MCF 10A (cell line): ENCODE data around the gene KIAA2012. TPM values are rescaled to one million over a fixed set of nuclear protein-coding genes. Genes with fewer than 3 reads are reported as not detected.

ENCODE experiments used
- Bru-seq: library from RNA; stranded (reverse); fragments of 400-500 nt; gene quantifications from one replicate; lab custom pipeline; 2021; lab: Mats Ljungman, UMichigan
- BruChase-seq, 2 experiments: library from RNA; stranded (reverse); fragments of 400-500 nt; gene quantifications; one replicate each; lab custom pipeline; 2021; lab: Mats Ljungman, UMichigan
- BruUV-seq: library from RNA; stranded (reverse); fragments of 400-500 nt; replicated peaks from 2 replicates; lab custom pipeline; 2021; lab: Mats Ljungman, UMichigan
- CTCF ChIA-PET: fragments of 300-600 bp; sonication (Branson Sonifier 250); formaldehyde crosslinking; extraction: SDS; loops from one replicate; lab custom pipeline; 2021; ENCODE audit warnings: antibody characterized with exemption, inconsistent platforms; lab: Yijun Ruan, JAX
- POLR2A ChIA-PET: fragments of 300-600, 350-650 bp; sonication (Branson Sonifier 250); formaldehyde crosslinking; extraction: SDS; loops from one replicate; lab custom pipeline; 2020; ENCODE audit warnings: antibody characterized with exemption, inconsistent platforms; lab: Yijun Ruan, JAX
- DNase-seq: peaks from one replicate; pipeline ENCODE4 v3.0.0-alpha.2; 2018; ENCODE audit not compliant: unreplicated experiment
- H3K27ac Mint-ChIP-seq: one replicate; pipeline ENCODE4 v1.8.0; 2022; ENCODE audit warnings: mild to moderate bottlenecking, low read depth, mixed read lengths; ENCODE audit not compliant: unreplicated experiment
- H3K27me3 Mint-ChIP-seq: one replicate; pipeline ENCODE4 v1.8.0; 2022; ENCODE audit warnings: mixed read lengths; ENCODE audit not compliant: insufficient read depth, unreplicated experiment
- H3K36me3 Mint-ChIP-seq: one replicate; pipeline ENCODE4 v1.8.0; 2022; ENCODE audit warnings: mild to moderate bottlenecking, moderate library complexity, mixed read lengths; ENCODE audit not compliant: insufficient read depth, unreplicated experiment
- H3K4me1 Mint-ChIP-seq: one replicate; pipeline ENCODE4 v1.8.0; 2022; ENCODE audit warnings: mixed read lengths; ENCODE audit not compliant: insufficient read depth, unreplicated experiment
- H3K4me3 Mint-ChIP-seq: one replicate; pipeline ENCODE4 v1.8.0; 2022; ENCODE audit warnings: mild to moderate bottlenecking, moderate library complexity, mixed read lengths; ENCODE audit not compliant: unreplicated experiment
- H3K9me3 Mint-ChIP-seq: one replicate; pipeline ENCODE4 v1.8.0; 2022; ENCODE audit warnings: mixed read lengths; ENCODE audit not compliant: unreplicated experiment
- intact Hi-C: fragments of 100-400 bp; cut with micrococcal nuclease; formaldehyde crosslinking; loops from 2 replicates; pipeline ENCODE4 v1.14.1; 2022
- long read RNA-seq: library from polyadenylated mRNA; stranded (forward); transcript quantifications from one replicate; pipeline ENCODE4 v2.0.0, GENCODE V29; 2022
- total RNA-seq: library from RNA; stranded (reverse); gene quantifications from 2 replicates; pipeline ENCODE4 v1.2.3, GENCODE V29; 2022
- TF ChIP-seq, protein P1 (sequence below): fragments of 200-600 bp; IDR thresholded peaks from one replicate; pipeline ENCODE4 v1.8.0; 2022; ENCODE audit warnings: antibody characterized with exemption, mild to moderate bottlenecking; ENCODE audit not compliant: unreplicated experiment

KIAA2012 gene
- total RNA-seq (not detected in 2 replicates), Bru-seq, nascent RNA (not detected), BruChase-seq, experiment 1, labeled RNA remaining after a 6-hour chase (not detected), BruChase-seq, experiment 2, labeled RNA remaining after a 2-hour chase (not detected)
- long read RNA-seq = 0 reads

DNA sequence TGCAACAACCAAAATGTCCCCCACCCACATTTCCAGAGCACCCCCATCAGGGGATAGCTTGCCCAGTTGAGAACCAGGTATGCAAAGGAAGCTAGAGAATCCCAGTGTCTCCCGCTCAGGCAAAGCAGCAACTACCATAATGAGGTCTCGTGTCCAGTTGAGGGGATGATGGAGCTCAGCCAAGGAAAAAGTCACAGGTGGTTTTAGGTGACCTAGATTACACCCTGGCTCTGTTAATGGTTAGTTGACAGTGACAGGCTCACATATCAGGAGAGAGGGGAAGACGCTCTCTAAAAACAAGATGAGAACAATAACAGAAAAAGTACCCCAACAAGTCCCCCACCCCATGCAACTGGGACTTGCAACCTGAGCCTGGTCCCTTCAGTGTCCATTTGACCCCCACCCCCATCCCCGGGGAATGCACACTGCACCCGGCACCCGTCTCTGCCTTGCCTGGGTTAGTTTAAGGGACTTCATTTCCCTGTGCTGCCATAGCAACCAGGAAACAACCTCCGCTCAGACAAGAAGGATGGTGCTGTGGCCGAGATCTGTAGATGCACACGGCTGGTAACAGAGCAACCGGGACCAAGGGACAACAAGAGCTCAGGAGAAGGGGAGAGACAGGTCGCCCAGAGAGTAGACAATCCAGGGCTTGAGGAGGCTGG, at the start of gene KIAA2012:
KIAA2012 (plus strand) TSS at position 519 of the 665 bp plus-strand sequence. CDS start 373 bp downstream, outside the sequence.
- CTCF ChIA-PET = interaction anchor here (0.8 kb wide), 1 partner anchor 722 kb away, joined by 3 read pairs; no protein-coding TSS in a partner anchor
- no peaks in the 10 kb centered on the region for H3K9me3 Mint-ChIP-seq
- H3K27me3 Mint-ChIP-seq = no peaks in the 10 kb centered on the region
- no peak within 1 kb of the TSS for H3K4me3 Mint-ChIP-seq
- TF ChIP-seq, protein P1, sequence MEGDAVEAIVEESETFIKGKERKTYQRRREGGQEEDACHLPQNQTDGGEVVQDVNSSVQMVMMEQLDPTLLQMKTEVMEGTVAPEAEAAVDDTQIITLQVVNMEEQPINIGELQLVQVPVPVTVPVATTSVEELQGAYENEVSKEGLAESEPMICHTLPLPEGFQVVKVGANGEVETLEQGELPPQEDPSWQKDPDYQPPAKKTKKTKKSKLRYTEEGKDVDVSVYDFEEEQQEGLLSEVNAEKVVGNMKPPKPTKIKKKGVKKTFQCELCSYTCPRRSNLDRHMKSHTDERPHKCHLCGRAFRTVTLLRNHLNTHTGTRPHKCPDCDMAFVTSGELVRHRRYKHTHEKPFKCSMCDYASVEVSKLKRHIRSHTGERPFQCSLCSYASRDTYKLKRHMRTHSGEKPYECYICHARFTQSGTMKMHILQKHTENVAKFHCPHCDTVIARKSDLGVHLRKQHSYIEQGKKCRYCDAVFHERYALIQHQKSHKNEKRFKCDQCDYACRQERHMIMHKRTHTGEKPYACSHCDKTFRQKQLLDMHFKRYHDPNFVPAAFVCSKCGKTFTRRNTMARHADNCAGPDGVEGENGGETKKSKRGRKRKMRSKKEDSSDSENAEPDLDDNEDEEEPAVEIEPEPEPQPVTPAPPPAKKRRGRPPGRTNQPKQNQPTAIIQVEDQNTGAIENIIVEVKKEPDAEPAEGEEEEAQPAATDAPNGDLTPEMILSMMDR = no peak
- no peaks in the 10 kb centered on the region for H3K4me1 Mint-ChIP-seq
- H3K36me3 Mint-ChIP-seq = no peaks in the 10 kb centered on the region
- no TSS peak for BruUV-seq
- H3K27ac Mint-ChIP-seq = no peak within 1 kb of the TSS
- POLR2A ChIA-PET = interaction anchor here (1.4 kb wide), 1 partner anchor 9 kb away, joined by 3 read pairs; no protein-coding TSS in a partner anchor
- intact Hi-C loops = no loop called here
- DNase-seq = no peak

- DNase-seq = no peak
- CTCF ChIA-PET = no interaction called here
- intact Hi-C loops = no loop called here
- POLR2A ChIA-PET = interaction anchor here (0.6 kb wide), 1 partner anchor 28 kb away, joined by 3 read pairs; no protein-coding TSS in a partner anchor
- Mint-ChIP-seq H3K9me3 (no peaks in the 10 kb centered on the region), H3K27ac (no peak overlapping the region), H3K27me3 (peaks cover 30% of the 10 kb centered on the region), H3K4me3 (no peak overlapping the region), H3K4me1 (no peaks in the 10 kb centered on the region), H3K36me3 (no peaks in the 10 kb centered on the region)
- TF ChIP-seq, protein P1 = no peak
- no TSS peak for BruUV-seq
These were observed 49.2 kb upstream of the KIAA2012 start for GRCh38 chr2:202023904-202024266.

DNA sequence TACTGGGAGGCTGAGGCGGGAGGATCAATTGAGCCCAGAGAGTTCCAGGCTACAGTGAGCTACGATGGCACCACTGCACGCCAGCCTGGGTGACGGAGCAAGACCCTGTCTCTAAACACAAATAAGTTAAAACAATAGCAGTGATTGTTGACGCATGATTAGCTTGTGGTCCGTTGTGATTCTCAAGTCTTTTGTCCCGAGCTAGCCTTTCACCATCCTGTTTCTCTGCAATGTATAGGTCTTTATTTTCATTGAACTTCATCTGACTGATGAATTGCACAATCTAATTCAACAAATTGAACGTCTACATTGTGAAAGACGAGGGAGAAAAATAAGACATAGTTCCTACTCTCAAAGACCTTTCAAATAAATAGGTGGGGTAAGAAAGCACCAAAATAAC, 48.2 kb upstream of the KIAA2012 start:
- no peaks in the 10 kb centered on the region for H3K4me1 Mint-ChIP-seq
- POLR2A ChIA-PET = interaction anchor here (0.6 kb wide), 1 partner anchor 8 kb away, joined by 3 read pairs; no protein-coding TSS in a partner anchor
- intact Hi-C loops = no loop called here

GRCh38 chr2:202025816-202026215, 47.2 kb upstream of the KIAA2012 start:
- Mint-ChIP-seq H3K9me3 (no peaks in the 10 kb centered on the region), H3K4me3 (no peak overlapping the region), H3K27me3 (peaks cover 30% of the 10 kb centered on the region), H3K27ac (no peak overlapping the region), H3K36me3 (no peaks in the 10 kb centered on the region), H3K4me1 (no peaks in the 10 kb centered on the region)
- POLR2A ChIA-PET = no interaction called here
- CTCF ChIA-PET = interaction anchor here (0.6 kb wide), 1 partner anchor 166 kb away, joined by 3 read pairs; no protein-coding TSS in a partner anchor
- TF ChIP-seq, protein P1 = no peak
- BruUV-seq = no TSS peak
- intact Hi-C loops = no loop called here
- no peak for DNase-seq

More for the DNA sequence above, 48.2 kb upstream of the KIAA2012 start:
- TF ChIP-seq, protein P1 = no peak
- peaks cover 30% of the 10 kb centered on the region for H3K27me3 Mint-ChIP-seq
- H3K27ac Mint-ChIP-seq = no peak overlapping the region
- no peak overlapping the region for H3K4me3 Mint-ChIP-seq
- H3K36me3 Mint-ChIP-seq = no peaks in the 10 kb centered on the region
- DNase-seq = no peak
- CTCF ChIA-PET = no interaction called here
- H3K9me3 Mint-ChIP-seq = no peaks in the 10 kb centered on the region
- no TSS peak for BruUV-seq
